ENCODE data around the gene GOLGA6L6.
"Not testable (repeated sequence)": the region's sequence is repeated elsewhere in the genome, so short reads cannot be mapped to it uniquely, and the experiment has no call there.

GOLGA6L6 gene, protein sequence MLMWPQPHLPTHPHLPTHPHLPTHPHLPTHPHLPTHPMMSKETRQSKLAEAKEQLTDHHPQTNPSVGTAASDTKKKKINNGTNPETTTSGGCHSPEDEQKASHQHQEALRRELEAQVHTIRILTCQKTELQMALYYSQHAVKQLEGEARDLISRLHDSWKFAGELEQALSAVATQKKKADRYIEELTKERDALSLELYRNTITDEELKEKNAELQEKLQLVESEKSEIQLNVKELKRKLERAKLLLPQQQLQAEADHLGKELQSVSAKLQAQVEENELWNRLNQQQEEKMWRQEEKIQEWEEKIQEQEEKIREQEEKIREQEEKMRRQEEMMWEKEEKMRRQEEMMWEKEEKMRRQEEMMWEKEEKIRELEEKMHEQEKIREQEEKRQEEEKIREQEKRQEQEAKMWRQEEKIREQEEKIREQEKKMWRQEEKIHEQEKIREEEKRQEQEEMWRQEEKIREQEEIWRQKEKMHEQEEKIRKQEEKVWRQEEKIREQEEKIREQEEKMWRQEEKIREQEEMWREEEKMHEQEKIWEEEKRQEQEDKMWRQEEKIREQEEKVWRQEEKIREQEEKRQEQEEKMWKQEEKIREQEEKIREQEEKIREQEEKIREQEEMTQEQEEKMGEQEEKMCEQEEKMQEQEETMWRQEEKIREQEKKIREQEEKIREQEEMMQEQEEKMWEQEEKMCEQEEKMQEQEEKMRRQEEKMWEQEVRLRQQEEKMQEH

DNA sequence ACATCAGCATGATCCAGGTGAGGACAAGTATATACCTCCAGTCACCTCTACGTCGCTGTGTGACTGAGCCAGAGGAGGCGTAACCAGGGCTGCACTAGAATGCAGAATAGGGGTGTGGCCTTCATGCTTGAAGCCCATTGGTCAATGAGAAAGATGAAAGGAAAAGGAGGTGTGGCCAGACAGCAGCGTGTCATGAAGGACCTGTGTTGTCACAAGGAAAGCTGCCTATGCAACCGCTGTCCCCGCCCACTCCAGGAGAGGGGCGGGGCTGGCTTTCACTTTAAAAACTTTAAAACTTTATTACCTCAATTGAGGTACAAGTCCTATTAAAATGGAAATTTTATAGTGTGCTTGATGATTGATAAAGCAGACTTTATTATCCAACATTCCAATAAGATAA is at the start of gene GOLGA6L6:
GOLGA6L6 (minus strand) TSS at position 101 of the 400 bp plus-strand sequence; CDS start at position 10, 91 bp downstream.
- not testable (repeated sequence) for H3K27me3 ChIP-seq (ENCODE audit: control insufficient read depth, insufficient read depth, low read length); H3K4me3 ChIP-seq (ENCODE audit: low read length); H3K9ac ChIP-seq (ENCODE audit: low read length); H3K36me3 ChIP-seq (ENCODE audit: control insufficient read depth, insufficient read depth, low read length); H3K4me1 ChIP-seq (ENCODE audit: control insufficient read depth, insufficient read depth, low read length); H3K9me3 ChIP-seq (ENCODE audit: control insufficient read depth, low read length)

DNA sequence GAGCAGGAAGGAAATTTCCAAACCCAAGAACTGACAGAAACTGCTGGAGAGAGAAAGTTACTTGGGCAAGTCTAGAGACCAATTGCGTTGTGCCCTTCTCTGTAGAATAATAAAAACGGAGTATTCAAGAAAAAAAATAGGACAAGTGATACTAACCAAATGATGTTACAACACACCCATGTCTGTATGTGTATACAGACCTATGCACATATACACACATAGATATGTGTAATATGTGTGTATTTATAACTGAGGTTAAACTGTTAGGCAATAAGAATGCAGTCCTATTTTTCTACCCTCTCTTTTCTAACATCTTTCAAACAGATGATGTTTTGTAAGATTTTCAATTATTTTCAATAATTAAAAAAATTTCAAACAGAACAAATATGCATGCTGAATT is 48.5 kb upstream of the GOLGA6L6 start:
- H3K4me3 ChIP-seq (ENCODE audit: low read length); H3K27me3 ChIP-seq (ENCODE audit: control insufficient read depth, insufficient read depth, low read length); H3K9ac ChIP-seq (ENCODE audit: low read length); H3K36me3 ChIP-seq (ENCODE audit: control insufficient read depth, insufficient read depth, low read length); H3K9me3 ChIP-seq (ENCODE audit: control insufficient read depth, low read length); H3K4me1 ChIP-seq (ENCODE audit: control insufficient read depth, insufficient read depth, low read length): not testable (repeated sequence)

DNA sequence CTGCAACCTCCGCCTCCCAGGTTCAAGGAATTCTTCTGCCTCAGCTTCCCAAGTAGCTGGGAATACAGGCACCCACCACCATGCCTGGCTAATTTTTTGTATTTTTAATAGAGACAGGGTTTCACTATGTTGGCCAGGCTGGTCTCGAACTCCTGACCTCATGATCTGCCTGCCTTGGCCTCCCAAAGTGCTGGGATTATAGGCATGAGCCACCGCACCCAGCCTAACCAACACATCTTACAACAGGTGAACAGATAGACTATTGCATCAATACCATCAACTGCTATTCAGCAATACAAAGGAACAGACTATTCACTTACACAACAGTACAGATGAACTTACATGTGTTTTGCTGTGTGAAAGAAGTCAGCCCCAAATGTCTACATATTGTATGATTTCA is 45.2 kb upstream of the GOLGA6L6 start:
- not testable (repeated sequence) for H3K4me1 ChIP-seq (ENCODE audit: control insufficient read depth, insufficient read depth, low read length); H3K9me3 ChIP-seq (ENCODE audit: control insufficient read depth, low read length); H3K36me3 ChIP-seq (ENCODE audit: control insufficient read depth, insufficient read depth, low read length); H3K27me3 ChIP-seq (ENCODE audit: control insufficient read depth, insufficient read depth, low read length); H3K4me3 ChIP-seq (ENCODE audit: low read length); H3K9ac ChIP-seq (ENCODE audit: low read length)

DNA sequence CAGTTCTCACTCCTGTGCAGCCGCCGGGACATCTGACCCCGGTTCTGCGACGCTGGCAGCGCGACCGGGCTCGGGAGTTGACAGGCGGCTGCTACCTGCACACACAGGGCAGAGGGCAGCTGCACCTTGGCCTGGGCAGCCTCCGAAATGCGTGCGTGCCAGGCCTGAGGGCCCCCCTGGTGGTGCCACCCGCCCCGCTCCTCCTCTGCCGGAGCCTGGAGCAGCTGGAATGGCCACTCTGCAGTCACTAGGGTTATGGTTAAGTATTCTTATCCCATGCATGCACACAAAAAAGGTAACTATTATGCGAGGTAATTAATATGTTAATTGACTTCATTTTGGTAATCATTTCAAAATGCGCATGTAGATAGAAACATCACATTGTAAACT is 41.1 kb upstream of the GOLGA6L6 start:
- not testable (repeated sequence) for H3K36me3 ChIP-seq (ENCODE audit: control insufficient read depth, insufficient read depth, low read length); H3K4me3 ChIP-seq (ENCODE audit: low read length); H3K27me3 ChIP-seq (ENCODE audit: control insufficient read depth, insufficient read depth, low read length); H3K9me3 ChIP-seq (ENCODE audit: control insufficient read depth, low read length); H3K9ac ChIP-seq (ENCODE audit: low read length); H3K4me1 ChIP-seq (ENCODE audit: control insufficient read depth, insufficient read depth, low read length)

DNA sequence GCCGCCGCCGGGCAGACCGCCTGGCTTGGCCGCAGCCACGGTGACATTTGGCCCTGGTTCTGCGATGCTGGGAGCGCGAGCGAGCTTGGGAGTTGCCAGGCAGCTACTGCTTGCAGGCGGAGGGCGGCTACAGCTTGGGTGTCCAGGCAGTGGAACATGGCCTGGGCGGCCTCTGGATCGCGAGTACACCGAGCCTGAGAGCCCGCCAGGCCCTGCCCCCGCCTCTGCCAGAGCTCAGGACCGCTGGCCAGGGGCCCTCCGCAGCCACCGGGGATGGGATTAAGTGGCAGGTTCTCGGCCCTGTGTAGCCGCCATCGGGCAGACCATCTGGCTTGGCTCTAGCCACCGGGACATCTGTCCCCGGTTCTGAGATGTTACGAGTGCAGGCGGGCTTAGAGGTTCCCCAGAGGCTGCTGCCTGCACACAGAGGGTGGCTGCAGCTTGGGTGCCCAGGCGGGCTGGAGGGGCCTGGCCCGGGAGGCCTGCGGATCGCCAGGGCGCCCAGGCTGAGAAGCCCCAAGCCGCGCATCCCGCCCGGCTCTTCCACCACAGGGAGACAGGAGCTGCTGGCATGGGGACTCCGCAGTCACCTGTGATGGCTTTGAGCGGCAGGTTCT is 40.6 kb upstream of the GOLGA6L6 start:
- H3K36me3 ChIP-seq (ENCODE audit: control insufficient read depth, insufficient read depth, low read length); H3K4me1 ChIP-seq (ENCODE audit: control insufficient read depth, insufficient read depth, low read length); H3K4me3 ChIP-seq (ENCODE audit: low read length); H3K9ac ChIP-seq (ENCODE audit: low read length); H3K27me3 ChIP-seq (ENCODE audit: control insufficient read depth, insufficient read depth, low read length); H3K9me3 ChIP-seq (ENCODE audit: control insufficient read depth, low read length): not testable (repeated sequence)

DNA sequence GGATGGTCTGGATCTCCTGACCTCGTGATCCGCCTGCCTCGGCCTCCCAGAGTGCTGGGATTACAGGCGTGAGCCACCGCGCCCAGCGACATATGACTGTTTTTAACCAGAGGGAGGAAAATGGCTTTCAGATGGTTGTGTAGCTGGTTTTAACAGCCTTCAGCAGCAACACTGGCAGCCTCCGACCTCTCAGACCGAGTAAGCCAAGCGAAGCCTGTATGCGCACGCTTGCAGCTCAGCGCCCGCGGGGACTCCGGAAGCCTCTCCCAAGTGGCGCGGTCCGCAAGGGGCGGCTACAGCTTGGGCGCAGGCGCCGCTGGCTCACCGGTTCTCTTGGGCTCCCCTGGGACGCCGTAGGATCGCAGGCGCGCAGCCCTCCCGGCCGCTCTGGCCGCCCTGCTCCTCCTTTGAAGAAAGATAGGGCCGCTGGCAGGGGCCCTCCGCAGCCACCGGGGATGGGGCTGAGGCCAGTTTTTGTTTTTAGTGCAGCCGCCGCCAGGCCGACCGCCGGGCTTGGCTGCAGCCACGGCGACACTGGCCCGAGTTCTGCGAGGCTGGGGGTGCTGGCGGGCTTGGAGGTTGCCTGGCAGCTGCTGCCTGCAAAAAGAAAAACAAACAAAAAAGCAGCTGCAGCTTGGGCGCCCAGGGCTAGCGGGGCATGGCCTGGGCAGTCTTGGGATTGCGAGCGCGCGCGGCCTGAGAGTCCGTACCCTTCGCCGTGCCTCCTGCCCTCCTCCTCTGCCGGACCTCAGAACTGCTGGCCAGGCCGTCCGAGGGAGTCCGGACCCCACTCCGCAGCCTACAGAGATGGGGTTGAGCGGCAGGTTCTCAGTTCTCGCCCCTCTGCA is 39.9 kb upstream of the GOLGA6L6 start:
- H3K27me3 ChIP-seq (ENCODE audit: control insufficient read depth, insufficient read depth, low read length); H3K36me3 ChIP-seq (ENCODE audit: control insufficient read depth, insufficient read depth, low read length); H3K9ac ChIP-seq (ENCODE audit: low read length); H3K4me3 ChIP-seq (ENCODE audit: low read length); H3K4me1 ChIP-seq (ENCODE audit: control insufficient read depth, insufficient read depth, low read length); H3K9me3 ChIP-seq (ENCODE audit: control insufficient read depth, low read length): not testable (repeated sequence)

DNA sequence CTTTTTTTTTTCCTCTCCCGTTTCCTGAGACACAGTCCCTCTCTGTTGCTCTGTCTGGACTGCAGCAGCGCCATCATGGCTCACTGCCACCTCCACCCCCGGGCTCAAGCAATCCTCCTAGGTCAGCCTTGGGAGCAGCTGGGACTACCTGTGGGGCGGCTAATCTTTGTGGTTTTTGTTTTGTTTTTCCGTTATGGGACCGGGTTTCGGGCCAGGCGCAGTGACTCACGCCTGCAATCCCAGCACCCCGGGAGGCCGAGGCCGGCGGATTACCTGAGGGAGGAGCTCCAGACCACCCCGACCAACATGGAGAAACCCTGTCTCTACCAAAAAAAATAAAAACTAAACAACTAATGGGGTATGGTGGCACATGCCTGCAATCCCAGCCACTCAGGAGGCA is 38.1 kb upstream of the GOLGA6L6 start:
- H3K36me3 ChIP-seq (ENCODE audit: control insufficient read depth, insufficient read depth, low read length); H3K4me1 ChIP-seq (ENCODE audit: control insufficient read depth, insufficient read depth, low read length); H3K9me3 ChIP-seq (ENCODE audit: control insufficient read depth, low read length); H3K4me3 ChIP-seq (ENCODE audit: low read length); H3K9ac ChIP-seq (ENCODE audit: low read length); H3K27me3 ChIP-seq (ENCODE audit: control insufficient read depth, insufficient read depth, low read length): not testable (repeated sequence)

DNA sequence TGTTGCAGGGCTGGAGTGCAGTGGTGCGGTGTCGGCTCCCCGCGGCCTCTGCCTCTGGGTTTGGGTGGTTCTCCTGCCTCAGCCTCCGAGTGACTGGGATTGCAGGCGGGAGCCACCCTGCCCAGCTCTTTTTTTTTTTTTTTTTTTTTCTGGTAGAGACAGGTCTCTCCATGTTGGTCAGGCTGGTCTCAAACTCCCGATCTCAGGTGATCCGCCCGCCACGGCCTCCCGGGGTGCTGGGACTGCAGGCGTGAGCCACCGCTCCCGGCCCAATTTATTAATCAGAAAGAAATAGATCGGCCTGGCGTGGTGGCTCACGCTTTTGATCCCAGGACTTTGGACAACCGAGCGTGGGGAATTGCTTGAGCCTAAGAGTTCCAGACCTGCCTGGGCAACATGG is 9.7 kb upstream of the GOLGA6L6 start:
- H3K4me3 ChIP-seq (ENCODE audit: low read length); H3K36me3 ChIP-seq (ENCODE audit: control insufficient read depth, insufficient read depth, low read length); H3K9ac ChIP-seq (ENCODE audit: low read length); H3K9me3 ChIP-seq (ENCODE audit: control insufficient read depth, low read length); H3K27me3 ChIP-seq (ENCODE audit: control insufficient read depth, insufficient read depth, low read length); H3K4me1 ChIP-seq (ENCODE audit: control insufficient read depth, insufficient read depth, low read length): not testable (repeated sequence)

DNA sequence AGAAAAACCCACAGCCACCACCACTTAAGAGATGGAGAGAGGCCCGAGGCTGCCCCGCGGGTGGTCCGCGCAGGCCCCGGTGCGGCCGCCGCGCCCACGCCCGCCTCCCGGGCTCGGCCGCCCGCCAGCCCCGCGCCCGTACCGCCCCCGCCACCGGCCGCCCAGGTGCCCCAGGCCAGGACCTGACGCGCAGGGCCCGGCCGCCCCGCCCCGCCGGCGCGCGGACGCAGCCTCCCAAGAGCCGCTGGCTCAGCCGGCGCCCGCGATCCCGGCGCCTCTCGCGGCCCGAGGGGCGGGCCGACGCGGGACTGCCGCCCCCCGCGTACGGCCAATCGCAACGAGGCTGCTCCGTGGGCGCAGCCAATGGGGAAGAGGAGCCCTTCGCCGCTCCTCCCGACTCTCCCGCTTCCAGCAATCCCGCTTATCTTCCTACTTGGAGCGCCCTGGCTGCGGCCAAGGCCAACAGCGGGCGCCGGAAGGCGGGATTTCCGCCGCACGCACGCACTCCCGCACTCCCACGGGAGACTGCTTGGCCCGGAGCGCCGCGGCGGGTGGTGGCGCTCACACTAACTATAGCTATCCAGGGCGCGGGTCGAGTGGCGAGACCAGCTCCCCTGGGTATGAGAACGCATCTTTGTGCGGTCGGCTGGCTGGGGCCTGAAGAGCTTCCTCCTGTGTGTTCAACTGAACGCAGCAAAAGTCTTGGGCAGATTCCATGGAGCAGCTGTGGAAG is 35.5 kb downstream of the GOLGA6L6 start:
- not testable (repeated sequence) for H3K27me3 ChIP-seq (ENCODE audit: control insufficient read depth, insufficient read depth, low read length); H3K4me1 ChIP-seq (ENCODE audit: control insufficient read depth, insufficient read depth, low read length); H3K36me3 ChIP-seq (ENCODE audit: control insufficient read depth, insufficient read depth, low read length); H3K9ac ChIP-seq (ENCODE audit: low read length); H3K9me3 ChIP-seq (ENCODE audit: control insufficient read depth, low read length); H3K4me3 ChIP-seq (ENCODE audit: low read length)

DNA sequence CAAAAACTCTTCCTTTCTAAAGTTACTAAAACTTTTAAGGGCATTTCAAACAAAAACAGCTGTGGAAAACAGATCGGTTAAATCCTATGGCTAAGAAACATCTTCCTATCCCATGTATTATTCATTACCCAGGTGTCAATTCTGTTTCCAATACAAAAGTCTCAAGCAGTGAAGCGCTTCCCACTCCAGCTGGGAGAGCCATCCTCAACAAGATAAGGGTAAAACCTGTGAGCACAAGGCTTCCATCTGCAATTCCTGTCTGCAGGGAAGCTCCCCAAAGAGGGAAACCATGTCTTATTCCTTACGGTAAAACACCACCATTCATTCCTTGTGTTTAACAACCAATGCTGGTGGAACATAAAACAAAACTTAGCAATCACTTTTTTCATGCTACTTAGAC is 38.8 kb downstream of the GOLGA6L6 start:
- not testable (repeated sequence) for H3K4me1 ChIP-seq (ENCODE audit: control insufficient read depth, insufficient read depth, low read length); H3K27me3 ChIP-seq (ENCODE audit: control insufficient read depth, insufficient read depth, low read length); H3K36me3 ChIP-seq (ENCODE audit: control insufficient read depth, insufficient read depth, low read length); H3K4me3 ChIP-seq (ENCODE audit: low read length); H3K9me3 ChIP-seq (ENCODE audit: control insufficient read depth, low read length); H3K9ac ChIP-seq (ENCODE audit: low read length)

DNA sequence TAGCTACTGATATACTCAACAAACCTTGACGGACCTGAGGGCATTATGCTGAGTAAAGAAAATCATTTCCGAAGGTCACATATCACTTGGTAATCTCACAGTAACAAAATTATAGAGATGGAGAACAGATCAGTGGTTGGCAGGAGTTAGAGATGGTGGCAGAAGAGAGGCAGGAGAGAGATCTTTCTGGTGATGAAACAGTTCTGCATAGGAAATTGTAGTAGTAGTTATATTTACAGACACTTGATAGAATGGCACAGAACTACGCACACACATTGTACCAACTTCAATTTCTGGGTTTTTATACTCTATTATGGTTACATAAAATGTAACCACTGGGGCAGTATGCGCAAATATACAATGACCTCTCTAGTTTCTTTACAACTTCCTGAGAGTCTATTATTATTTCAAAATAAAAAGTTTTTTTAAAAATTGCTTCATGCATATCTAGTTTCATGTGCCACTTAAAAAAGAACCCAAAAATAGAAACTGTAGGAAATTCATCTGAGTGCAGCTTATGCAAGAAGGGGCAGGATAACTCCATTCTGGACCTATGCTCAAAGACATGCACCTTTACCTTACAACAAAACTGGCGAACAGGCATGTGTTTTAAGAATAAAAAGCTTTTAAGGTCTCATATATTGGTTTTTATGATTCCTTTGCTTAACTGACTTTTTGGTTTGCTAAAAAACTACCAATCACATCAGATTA is 39.9 kb downstream of the GOLGA6L6 start:
- H3K4me1 ChIP-seq (ENCODE audit: control insufficient read depth, insufficient read depth, low read length); H3K9me3 ChIP-seq (ENCODE audit: control insufficient read depth, low read length); H3K9ac ChIP-seq (ENCODE audit: low read length); H3K27me3 ChIP-seq (ENCODE audit: control insufficient read depth, insufficient read depth, low read length); H3K4me3 ChIP-seq (ENCODE audit: low read length); H3K36me3 ChIP-seq (ENCODE audit: control insufficient read depth, insufficient read depth, low read length): not testable (repeated sequence)
